Smooth muscle cell (in vitro differentiated cells): ENCODE measurements around the gene BNIP3. TPM values are rescaled to one million over a fixed set of nuclear protein-coding genes. Genes with fewer than 3 reads are reported as not detected.

ENCODE experiments used
- polyA plus RNA-seq: library from polyadenylated mRNA; unstranded; fragments of >200 nt; fragmentation: Nextera tagmentation; extraction: Ambion mirVana; gene quantifications from 2 replicates; pipeline ENCODE4 v1.2.1, GENCODE V29; 2016
- total RNA-seq: library from RNA; depleted of rRNA; stranded (reverse); fragments of >200 nt; gene quantifications from 2 replicates; pipeline ENCODE4 v1.2.3, GENCODE V29; 2014

BNIP3 gene
- total and polyA plus RNA-seq, 2 experiments from 2014 or later: 213 to 292 TPM

Other genes with a start within 250 kb of the BNIP3 start
- gene PPP2R2D, start 80.9 kb downstream of the BNIP3 start, total RNA-seq: 25.1 and 27.1 TPM in 2 replicates
- gene PPP2R2D, start 80.9 kb downstream of the BNIP3 start, polyA plus RNA-seq: 22.2 and 22.5 TPM in 2 replicates
- gene JAKMIP3, start 84.0 kb upstream of the BNIP3 start, total RNA-seq: not detected in 2 replicates
- gene JAKMIP3, start 84.0 kb upstream of the BNIP3 start, polyA plus RNA-seq: 0.09 and 0.37 TPM in 2 replicates
- gene DPYSL4, start 205.0 kb upstream of the BNIP3 start, total RNA-seq: 7.4 and 7.6 TPM in 2 replicates
- gene DPYSL4, start 205.0 kb upstream of the BNIP3 start, polyA plus RNA-seq: 6.0 and 8.2 TPM in 2 replicates